ENCODE results near the gene PATE2. TPM values are rescaled to one million over a fixed set of nuclear protein-coding genes. Genes with fewer than 3 reads are reported as not detected.

PATE2 gene
- total RNA-seq, 1 experiment from 2014 or later = not detected

- intact Hi-C loops (cut with micrococcal nuclease) = no loop called here
- BruUV-seq (replicated peaks) = no TSS peak
- no peaks in the 10 kb centered on the region for H4K20me1 ChIP-seq (ENCODE audit: low read length)
- ChIA-PET CTCF (no interaction called here), POLR2A (ENCODE audit: unreplicated experiment) (no interaction called here)
- no peak overlapping the region for H2AFZ ChIP-seq (ENCODE audit: low read length)
- H3K36me3 ChIP-seq (ENCODE audit: low read depth, low read length) = no peaks in the 10 kb centered on the region
- TF ChIP-seq EZH2 (IDR thresholded peaks at IDR 0.05; ENCODE audit: low read length, unreplicated experiment) (no peak), EZH2phosphoT487 (IDR thresholded peaks at IDR 0.05; ENCODE audit: borderline replicate concordance, low read length) (no peak), CTCF (conservative IDR thresholded peaks at IDR 0.05; ENCODE audit: low read depth, low read length) (no peak)
- DNase-seq (no peak), ATAC-seq (no peak)
- H3K79me2 ChIP-seq (ENCODE audit: low read length) = no peaks in the 10 kb centered on the region
- H3F3A ChIP-seq (ENCODE audit: low read length, unreplicated experiment) = no peaks in the 10 kb centered on the region
- no peaks in the 10 kb centered on the region for H3K9me3 ChIP-seq (ENCODE audit: low read length)
- no peak overlapping the region for H3K4me2 ChIP-seq (ENCODE audit: low read length)
- no peak overlapping the region for H3K27ac ChIP-seq (ENCODE audit: low read length)
- no peaks in the 10 kb centered on the region for H3K9me2 ChIP-seq (replicated peaks; ENCODE audit: low read length)
- no peak overlapping the region for H3K9ac ChIP-seq (ENCODE audit: low read length)
- no peak overlapping the region for H3K4me3 ChIP-seq (ENCODE audit: low read length)
- H3K27me3 ChIP-seq (ENCODE audit: low read length) = peaks cover 31% of the 10 kb centered on the region
- H3K4me1 ChIP-seq (ENCODE audit: insufficient read depth, low read length) = no peaks in the 10 kb centered on the region
Measured at GRCh38 chr11:125762445-125762844, 16.2 kb downstream of the PATE2 start.

GRCh38 chr11:125756050-125756449, 22.6 kb downstream of the PATE2 start:
- Histone ChIP-seq H3K4me1 (ENCODE audit: insufficient read depth, low read length) (no peaks in the 10 kb centered on the region), H3F3A (ENCODE audit: low read length, unreplicated experiment) (no peaks in the 10 kb centered on the region), H3K4me3 (ENCODE audit: low read length) (no peak overlapping the region), H3K9me2 (replicated peaks; ENCODE audit: low read length) (no peaks in the 10 kb centered on the region), H3K79me2 (ENCODE audit: low read length) (no peaks in the 10 kb centered on the region), H3K9me3 (ENCODE audit: low read length) (no peaks in the 10 kb centered on the region), H2AFZ (ENCODE audit: low read length) (no peak overlapping the region), H3K36me3 (ENCODE audit: low read depth, low read length) (no peaks in the 10 kb centered on the region), H3K9ac (ENCODE audit: low read length) (no peak overlapping the region), H3K4me2 (ENCODE audit: low read length) (no peak overlapping the region), H4K20me1 (ENCODE audit: low read length) (no peaks in the 10 kb centered on the region), H3K27me3 (ENCODE audit: low read length) (peaks cover 29% of the 10 kb centered on the region), H3K27ac (ENCODE audit: low read length) (no peak overlapping the region)
- no peak for ATAC-seq
- intact Hi-C loops (cut with micrococcal nuclease) = no loop called here
- DNase-seq = no peak
- POLR2A ChIA-PET (ENCODE audit: unreplicated experiment) = no interaction called here
- CTCF ChIA-PET = no interaction called here
- no TSS peak for BruUV-seq (replicated peaks)
- TF ChIP-seq EZH2 (IDR thresholded peaks at IDR 0.05; ENCODE audit: low read length, unreplicated experiment) (no peak), EZH2phosphoT487 (IDR thresholded peaks at IDR 0.05; ENCODE audit: borderline replicate concordance, low read length) (no peak), CTCF (conservative IDR thresholded peaks at IDR 0.05; ENCODE audit: low read depth, low read length) (no peak)

- no peaks in the 10 kb centered on the region for H3K4me1 ChIP-seq (ENCODE audit: insufficient read depth, low read length)
- H3F3A ChIP-seq (ENCODE audit: low read length, unreplicated experiment) = no peaks in the 10 kb centered on the region
- no peak overlapping the region for H3K27ac ChIP-seq (ENCODE audit: low read length)
- no peak overlapping the region for H3K4me3 ChIP-seq (ENCODE audit: low read length)
- H3K9me2 ChIP-seq (replicated peaks; ENCODE audit: low read length) = no peaks in the 10 kb centered on the region
- BruUV-seq (replicated peaks) = no TSS peak
- H2AFZ ChIP-seq (ENCODE audit: low read length) = no peak overlapping the region
- H3K9ac ChIP-seq (ENCODE audit: low read length) = no peak overlapping the region
- ATAC-seq (no peak), DNase-seq (no peak)
- H4K20me1 ChIP-seq (ENCODE audit: low read length) = no peaks in the 10 kb centered on the region
- H3K79me2 ChIP-seq (ENCODE audit: low read length) = no peaks in the 10 kb centered on the region
- H3K9me3 ChIP-seq (ENCODE audit: low read length) = no peaks in the 10 kb centered on the region
- TF ChIP-seq EZH2phosphoT487 (IDR thresholded peaks at IDR 0.05; ENCODE audit: borderline replicate concordance, low read length) (no peak), EZH2 (IDR thresholded peaks at IDR 0.05; ENCODE audit: low read length, unreplicated experiment) (no peak), CTCF (conservative IDR thresholded peaks at IDR 0.05; ENCODE audit: low read depth, low read length) (peak; percentile 24; the same call in 1 of the 2 replicates)
- intact Hi-C loops (cut with micrococcal nuclease) = no loop called here
- CTCF ChIA-PET = no interaction called here
- POLR2A ChIA-PET (ENCODE audit: unreplicated experiment) = no interaction called here
- H3K36me3 ChIP-seq (ENCODE audit: low read depth, low read length) = no peaks in the 10 kb centered on the region
- H3K27me3 ChIP-seq (ENCODE audit: low read length) = peaks cover 64% of the 10 kb centered on the region
- no peak overlapping the region for H3K4me2 ChIP-seq (ENCODE audit: low read length)
Measured at GRCh38 chr11:125750629-125751028, 28.0 kb downstream of the PATE2 start.

All from PC-3 (cell line).